Right hindlimb (tissue), 1 donor: ENCODE measurements around the gene HOXB5.
A peak's percentile ranks its signal among the peaks of the same experiment; 100 is the strongest.

Experiments used
- DNase-seq: peaks from one replicate; pipeline ENCODE4 v3.0.0-alpha.2; 2018

Gene HOXB5

GRCh38 chr17:48588074-48588415 lies 5.5 kb downstream of the HOXB5 start:
- DNase-seq = no peak

GRCh38 chr17:48587276-48588073 lies 6.1 kb downstream of the HOXB5 start:
- no peak for DNase-seq

- DNase-seq = no peak
These were observed 7.0 kb downstream of the HOXB5 start for GRCh38 chr17:48586355-48587258.

GRCh38 chr17:48584223-48584741 lies 9.3 kb downstream of the HOXB5 start:
- no peak for DNase-seq

- no peak for DNase-seq
These were observed 9.8 kb downstream of the HOXB5 start for GRCh38 chr17:48583708-48584222.

GRCh38 chr17:48582750-48583069 lies 10.9 kb downstream of the HOXB5 start:
- DNase-seq = no peak

GRCh38 chr17:48579760-48580554 lies 13.6 kb downstream of the HOXB5 start:
- no peak for DNase-seq

- no peak for DNase-seq
These were observed 14.2 kb downstream of the HOXB5 start for GRCh38 chr17:48579471-48579759.

GRCh38 chr17:48578616-48579470 lies 14.7 kb downstream of the HOXB5 start:
- DNase-seq = no peak

GRCh38 chr17:48577946-48578615 lies 15.5 kb downstream of the HOXB5 start, which contains the start of gene HOXB4:
HOXB4 (minus strand) TSS chr17:48578350; CDS start chr17:48578319, 31 bp downstream.
- DNase-seq = peak; percentile 81

- no peak for DNase-seq
These were observed 16.1 kb downstream of the HOXB5 start for GRCh38 chr17:48577330-48577945.

- no peak for DNase-seq
These were observed 16.9 kb downstream of the HOXB5 start for GRCh38 chr17:48576479-48577309.

- no peak for DNase-seq
These were observed 17.7 kb downstream of the HOXB5 start for GRCh38 chr17:48575673-48576478.

GRCh38 chr17:48575066-48575582 lies 18.5 kb downstream of the HOXB5 start:
- DNase-seq = no peak

GRCh38 chr17:48574505-48575065 lies 19.0 kb downstream of the HOXB5 start:
- DNase-seq = no peak

GRCh38 chr17:48571826-48572417 lies 21.7 kb downstream of the HOXB5 start:
- DNase-seq = no peak

- DNase-seq = no peak
These were observed 22.4 kb downstream of the HOXB5 start for GRCh38 chr17:48571024-48571818.
